Spleen (tissue), 3 donors: ENCODE results near the gene LMBR1L.

ENCODE experiments used
- POLR2A ChIP-seq, 3 donors: fragments of 450-650 bp; IDR thresholded peaks; one replicate each; pipeline ENCODE4 v1.5.1; 2017; ENCODE audit warnings: antibody characterized with exemption in 3 of 3, mild to moderate bottlenecking in 1 of 3
- POLR2AphosphoS5 ChIP-seq, 3 donors: sonication (generic); formaldehyde crosslinking; IDR thresholded peaks; one replicate each; pipeline ENCODE4 v1.5.1; 2017; ENCODE audit warnings: antibody characterized with exemption in 3 of 3

DNA sequence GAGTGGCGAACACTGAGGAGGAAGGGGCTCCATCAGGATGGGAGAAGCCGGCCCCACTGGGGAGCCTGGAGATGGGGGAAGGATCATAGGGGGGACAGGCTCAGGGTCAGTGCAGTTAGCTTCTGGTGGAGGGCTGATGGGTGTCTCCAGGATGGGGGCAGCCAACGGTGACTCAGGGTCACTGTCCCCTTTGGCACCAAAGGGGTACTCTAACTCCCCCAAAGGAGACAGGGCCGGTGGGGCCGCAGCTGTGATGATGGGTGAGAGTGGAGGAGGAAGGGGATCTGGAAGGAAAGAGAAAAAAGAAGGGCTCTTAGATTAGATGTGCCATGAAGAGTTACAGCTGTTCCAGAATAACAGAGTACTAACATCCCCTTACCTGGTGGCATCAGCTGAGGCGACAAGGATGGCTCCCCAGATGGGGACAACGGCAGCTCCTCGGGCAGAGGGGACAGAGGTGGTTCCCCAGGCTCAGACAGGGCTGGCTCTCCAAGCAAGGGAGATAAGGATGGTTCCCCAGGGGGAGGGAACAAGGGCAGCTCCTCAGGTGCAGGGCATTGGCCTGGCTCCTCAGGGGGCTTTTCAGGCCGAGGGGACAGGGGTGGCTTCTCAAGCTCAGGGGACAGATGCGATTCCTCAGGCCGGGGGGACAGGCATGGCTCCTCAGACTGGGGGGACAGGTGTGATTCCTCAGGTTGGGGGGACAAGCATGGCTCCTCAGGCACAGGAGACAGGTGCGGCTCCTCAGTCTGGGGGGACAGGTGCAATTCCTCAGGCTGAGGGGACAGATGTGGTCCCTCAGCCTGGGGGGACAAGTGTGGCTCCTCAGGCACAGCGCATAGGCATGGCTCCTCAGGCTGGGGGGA, 59.9 kb downstream of the LMBR1L start:
- peak in 2 of 3 donors; percentile 11 to 24 for TF ChIP-seq POLR2AphosphoS5 (IDR thresholded peaks at IDR 0.05)
- no peak for TF ChIP-seq POLR2A (IDR thresholded peaks at IDR 0.05)
